HG02840 (cell line): ENCODE data around the gene PTGDR2.
"Not testable (repeated sequence)": the region's sequence is repeated elsewhere in the genome, so short reads cannot be mapped to it uniquely, and the experiment has no call there.

Source experiments
- ATAC-seq: cut with Tn5 transposase; IDR thresholded peaks from one replicate; pipeline ENCODE4 v1.9.1; 2021; ENCODE audit warnings: mild to moderate bottlenecking, moderate library complexity, moderate number of reproducible peaks; ENCODE audit not compliant: unreplicated experiment, low FRiP score

Gene PTGDR2

DNA sequence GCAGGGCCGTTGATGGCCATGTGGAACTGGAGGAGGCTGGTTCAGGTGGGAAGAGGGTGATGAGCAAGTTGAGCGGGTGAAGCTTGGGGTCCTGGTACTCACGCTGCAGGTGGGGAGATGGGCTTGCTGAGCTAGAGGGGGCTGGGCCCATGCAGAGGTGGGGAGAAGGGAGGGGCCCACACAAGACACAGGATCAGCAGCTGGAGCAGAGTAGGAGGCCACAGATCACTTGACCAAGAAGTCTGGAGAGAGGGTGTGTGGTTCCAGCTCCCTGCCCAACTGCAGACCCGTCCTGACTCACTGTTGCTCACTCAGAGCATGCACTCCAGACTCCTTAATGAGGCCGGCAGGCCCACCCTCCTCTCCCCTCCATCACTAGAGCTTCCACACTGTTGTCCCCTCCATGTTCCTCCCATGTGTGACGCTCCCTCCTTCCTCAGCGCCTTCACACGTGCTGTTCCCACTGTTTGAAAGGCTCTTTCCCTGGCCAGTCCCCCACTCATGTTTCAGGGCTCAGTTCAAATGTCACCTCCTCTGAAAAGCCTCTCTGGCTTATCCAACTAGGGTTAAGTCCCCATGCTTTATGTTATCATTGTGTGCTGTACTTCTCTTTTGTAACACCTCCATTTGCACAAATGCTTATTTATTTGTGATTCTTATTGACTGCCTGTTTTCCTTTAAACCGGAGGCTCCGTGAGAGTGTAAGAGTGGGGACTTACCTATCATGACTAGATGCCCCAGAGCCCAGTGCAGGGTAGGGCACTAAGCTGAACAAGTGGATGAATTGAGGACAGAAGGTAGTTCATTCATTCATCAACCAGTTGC is 11.5 kb downstream of the PTGDR2 start:
- no peak for ATAC-seq

DNA sequence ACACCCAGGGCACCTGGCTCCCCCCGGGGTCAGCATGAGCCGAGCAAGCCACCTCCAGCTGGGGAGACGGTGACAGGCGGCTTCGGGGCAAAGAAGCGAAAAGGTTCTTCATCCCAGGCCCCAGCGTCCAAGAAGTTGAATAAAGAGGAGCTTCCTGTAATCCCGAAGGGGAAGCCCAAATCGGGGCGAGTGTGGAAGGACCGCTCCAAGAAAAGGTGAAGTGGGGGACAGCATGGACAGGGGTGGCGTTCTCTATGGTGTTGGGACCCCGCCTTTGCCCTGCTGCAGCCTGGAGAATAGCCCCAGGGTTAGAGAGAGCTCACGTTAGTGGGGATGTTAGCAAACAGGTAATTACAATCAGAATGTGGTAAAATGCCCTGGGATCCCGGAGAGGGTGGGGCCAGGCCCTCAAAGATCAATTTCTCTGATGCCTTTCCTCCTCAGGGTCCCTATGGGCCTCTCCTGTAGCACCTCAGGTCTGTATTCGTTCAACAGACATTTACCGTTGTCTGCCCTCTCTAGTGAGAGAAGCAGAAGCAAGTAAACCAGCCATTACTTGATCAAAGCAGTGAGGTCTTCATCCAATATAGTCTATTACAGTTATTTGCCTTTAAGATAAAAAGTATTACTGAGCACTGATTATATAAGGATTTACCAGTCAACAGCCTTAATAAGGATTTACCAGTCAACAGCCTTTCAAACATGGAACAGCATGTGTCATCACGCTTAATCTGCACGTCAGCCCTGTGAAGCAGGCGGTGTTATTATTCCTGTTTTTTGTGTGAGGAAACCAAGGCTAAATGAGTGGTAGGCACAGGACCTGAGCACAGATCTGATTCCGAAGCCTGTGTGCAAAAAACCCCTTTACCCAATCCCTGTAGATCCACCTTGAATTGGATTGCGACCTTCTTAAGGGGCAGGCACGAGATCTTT is 12.8 kb downstream of the PTGDR2 start:
- no peak for ATAC-seq

DNA sequence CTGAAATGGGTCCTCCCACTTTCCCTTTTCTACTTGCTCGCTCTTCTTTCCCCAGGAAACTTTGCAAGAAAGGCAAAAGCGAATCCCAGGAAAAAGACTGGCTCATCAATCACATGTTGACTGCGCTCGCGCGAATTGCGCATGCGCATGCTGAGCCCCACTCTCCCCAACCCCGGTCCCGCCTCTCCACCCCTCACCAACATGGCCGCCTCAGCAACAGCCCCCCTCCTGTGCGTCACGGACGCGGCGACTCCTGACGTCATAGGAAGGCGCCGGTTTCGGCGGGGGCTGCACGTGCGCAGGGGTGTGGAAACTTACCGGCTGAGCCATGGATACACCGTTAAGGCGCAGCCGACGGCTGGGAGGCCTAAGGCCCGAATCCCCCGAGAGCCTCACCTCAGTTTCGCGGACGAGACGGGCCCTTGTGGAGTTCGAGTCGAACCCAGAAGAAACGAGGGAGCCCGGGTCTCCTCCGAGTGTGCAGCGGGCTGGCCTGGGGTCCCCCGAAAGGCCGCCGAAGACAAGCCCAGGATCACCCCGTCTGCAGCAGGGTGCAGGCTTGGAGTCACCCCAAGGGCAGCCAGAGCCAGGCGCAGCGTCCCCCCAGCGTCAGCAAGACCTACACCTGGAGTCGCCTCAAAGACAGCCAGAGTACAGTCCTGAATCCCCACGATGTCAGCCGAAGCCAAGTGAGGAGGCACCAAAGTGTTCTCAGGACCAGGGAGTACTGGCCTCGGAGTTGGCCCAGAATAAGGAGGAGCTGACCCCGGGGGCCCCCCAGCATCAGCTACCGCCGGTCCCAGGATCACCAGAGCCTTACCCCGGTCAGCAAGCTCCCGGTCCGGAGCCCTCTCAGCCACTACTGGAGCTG is 13.7 kb downstream of the PTGDR2 start, which contains the start of gene CCDC86:
Gene CCDC86 (plus strand): TSS at position 317 of the 871 bp plus-strand sequence. CDS start 12 bp downstream, at position 329.
- ATAC-seq = peak; percentile 81

DNA sequence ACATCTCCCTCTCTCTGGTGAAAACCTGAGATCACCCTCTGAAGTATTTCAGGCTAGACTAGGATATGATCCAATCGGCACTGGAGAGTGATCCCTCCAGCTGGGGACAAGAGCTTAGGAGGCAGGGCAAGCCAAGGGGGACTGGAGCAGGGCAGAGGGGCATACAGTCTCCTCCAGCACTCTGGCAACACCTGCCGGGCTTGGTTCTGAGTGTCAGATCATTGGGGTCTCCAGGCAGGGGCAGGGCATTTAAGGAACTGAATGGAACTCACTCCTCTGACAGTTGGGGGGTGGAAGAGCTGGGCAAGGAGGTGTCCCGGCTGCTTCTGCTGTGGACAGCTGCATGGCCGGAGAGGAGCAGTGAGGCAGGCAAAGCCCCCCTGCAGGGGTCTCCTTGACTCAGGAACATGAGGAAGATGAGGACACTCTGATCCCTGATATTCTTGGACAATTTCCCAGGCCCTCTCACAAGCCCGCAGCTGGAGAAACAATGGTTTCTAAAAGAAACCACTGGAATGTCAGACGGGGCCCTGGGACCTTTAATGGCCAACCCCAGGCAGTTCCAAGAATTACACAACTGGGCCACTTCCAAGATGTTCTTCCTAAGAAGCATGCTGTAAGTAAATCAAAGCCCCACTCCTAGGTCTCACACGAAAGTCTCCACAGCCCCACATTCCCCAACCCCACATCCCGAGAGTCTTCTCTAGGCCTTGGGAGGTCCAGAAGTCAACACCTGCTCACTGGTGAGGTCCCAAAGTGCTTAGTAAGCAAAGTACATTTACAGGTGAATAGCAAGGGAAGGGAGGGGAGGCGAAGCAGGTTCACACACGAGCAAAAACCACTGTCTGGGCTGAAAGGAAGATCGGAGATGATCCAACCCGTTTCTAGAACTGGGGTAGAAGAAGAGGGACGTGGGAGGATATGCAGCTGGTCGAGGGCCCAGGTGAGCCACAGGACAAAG is 15.0 kb downstream of the PTGDR2 start:
- ATAC-seq = no peak

DNA sequence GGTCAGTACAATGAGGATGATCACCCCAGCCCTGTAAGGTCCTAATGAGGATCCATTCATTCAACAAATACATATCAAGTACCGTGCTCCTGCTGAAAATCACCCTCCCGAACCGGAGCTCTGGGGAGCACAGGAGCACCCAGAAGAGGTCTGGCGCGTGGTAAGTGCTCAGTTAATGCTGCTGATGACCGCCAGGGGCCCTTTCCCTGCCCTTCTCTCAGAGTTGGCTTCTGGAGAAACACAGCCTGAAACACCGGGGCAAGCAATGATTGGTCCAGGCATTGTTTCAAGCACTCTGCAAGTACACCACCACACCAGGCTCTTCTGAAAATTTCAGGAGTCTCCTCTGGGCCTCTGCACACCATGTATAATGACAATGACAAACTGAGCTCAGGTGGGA is 17.6 kb downstream of the PTGDR2 start:
- ATAC-seq = no peak

DNA sequence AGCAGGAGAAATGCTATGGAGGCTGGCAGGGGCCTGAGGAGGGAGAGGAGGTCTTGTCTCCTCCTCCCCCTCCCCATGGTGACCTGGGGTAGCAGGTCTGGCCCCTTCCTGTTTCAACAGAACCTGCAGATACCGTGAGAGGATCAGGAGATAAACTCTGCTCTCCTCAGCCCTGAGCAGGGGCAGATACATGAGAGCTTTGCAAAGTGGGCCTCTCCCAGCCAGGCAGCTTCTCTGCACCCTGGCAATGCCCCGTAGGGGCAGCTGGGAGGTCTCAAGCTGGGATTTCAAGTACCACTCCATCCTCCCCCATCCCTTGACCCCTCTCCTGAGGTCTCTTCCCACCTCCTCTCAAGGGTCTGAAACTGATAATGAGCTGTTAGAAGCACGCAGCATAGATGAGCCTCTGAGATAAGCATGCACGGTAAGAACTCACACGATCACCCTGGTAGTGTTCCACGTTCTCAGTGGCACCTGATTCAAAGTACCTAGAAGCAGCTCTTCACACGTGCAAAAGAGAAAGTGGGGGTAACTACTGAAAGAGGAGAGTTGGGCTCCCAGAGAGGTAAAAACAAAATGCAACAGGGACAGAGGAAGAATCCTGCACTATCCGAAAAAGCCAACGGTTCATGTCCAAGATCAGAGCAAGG is 18.8 kb downstream of the PTGDR2 start:
- no peak for ATAC-seq

DNA sequence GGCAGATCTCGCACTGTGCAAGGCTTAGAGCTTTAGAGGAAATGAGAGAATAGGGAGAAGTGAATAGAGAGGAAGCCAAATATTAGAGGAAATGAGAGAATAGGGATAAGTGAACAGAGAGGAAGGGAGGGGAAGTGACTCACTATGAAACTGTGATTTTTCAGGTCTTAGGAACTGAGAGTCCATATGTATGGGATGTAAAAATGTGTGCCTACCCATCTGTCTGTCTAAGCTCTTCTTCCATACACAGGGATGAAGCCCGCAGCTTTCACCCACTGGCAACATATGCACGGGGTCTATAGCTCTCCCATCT is 20.3 kb downstream of the PTGDR2 start:
- no peak for ATAC-seq

DNA sequence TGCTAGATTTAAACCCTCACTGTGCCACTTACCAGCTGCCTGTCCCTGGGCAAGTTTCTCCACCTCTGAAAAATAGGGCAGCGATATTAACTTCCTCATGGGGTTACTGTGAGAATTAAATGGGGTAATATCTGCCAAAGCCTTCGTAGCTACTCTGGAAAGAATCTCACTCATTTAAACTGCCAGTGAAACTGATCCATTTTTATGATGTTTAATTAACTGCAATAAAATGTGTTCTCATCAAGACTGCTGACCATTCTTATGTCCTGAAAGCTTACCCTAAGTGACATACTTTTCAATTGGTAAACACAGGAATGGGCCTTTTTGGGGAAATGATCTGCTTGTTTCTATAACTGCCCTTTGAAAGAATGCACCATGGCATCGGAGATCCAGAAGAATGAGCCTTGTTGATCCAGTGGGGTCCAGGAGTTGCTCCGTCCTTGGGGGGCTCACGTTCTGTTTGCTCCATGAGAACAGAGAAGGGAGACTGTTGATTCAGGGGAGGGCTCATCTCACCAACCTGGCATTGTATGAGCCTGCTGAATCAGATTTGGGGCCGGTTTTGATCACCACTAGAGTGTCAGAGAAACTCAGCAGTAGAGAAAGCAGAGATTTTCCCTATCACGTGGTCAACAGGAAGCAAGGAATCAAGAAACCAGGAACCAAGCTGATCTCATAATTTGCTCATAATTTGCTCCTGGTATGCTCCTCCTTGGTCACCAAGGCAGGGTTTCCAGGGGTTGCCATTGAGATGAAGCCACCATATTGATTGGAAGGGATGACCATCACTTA is 20.8 kb downstream of the PTGDR2 start:
- no peak for ATAC-seq

DNA sequence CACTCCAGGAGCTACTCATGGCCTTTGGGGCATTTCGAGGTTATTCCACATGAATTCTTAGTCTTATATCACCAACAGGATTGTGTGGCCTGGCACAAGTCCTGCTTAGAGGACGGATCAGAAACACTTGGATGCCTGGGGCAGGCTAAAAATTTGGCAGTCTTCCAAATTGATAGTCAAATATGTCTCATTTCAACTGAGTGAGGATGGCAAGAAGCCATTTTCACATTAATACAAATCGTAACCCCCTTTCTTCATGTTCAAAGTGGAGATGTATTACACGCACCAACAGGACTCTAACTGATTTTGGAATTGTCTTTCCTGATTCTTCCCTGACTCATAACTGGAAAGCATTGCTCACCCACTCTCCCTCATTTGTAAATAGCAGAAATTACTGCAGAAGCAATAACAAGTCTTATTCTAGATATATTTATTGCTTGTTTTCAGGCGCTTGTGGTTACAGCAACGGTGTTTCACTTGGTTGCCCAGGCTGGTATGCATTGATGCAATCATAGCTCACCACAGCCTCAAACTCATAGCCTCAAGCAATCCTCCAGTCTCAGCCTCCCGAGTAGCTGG is 24.2 kb downstream of the PTGDR2 start:
- no peak for ATAC-seq

DNA sequence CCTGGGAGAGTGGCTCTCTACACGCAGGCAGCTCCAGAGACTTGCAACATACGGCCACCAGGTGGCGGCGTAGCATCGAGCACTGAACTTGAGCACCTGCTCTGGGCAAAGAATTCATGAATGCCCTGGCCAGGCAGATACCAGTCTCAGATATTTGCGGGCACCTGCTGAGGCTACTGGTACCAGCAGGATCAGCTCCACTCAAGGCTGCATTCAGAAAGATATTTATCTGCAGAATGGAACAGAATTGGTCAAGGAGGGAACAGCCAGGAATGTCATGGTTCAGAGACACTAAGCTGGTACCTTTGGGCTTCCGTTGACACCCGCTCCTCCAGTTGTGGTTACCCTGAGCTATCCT is 24.6 kb downstream of the PTGDR2 start:
- peak; percentile 79 for ATAC-seq

DNA sequence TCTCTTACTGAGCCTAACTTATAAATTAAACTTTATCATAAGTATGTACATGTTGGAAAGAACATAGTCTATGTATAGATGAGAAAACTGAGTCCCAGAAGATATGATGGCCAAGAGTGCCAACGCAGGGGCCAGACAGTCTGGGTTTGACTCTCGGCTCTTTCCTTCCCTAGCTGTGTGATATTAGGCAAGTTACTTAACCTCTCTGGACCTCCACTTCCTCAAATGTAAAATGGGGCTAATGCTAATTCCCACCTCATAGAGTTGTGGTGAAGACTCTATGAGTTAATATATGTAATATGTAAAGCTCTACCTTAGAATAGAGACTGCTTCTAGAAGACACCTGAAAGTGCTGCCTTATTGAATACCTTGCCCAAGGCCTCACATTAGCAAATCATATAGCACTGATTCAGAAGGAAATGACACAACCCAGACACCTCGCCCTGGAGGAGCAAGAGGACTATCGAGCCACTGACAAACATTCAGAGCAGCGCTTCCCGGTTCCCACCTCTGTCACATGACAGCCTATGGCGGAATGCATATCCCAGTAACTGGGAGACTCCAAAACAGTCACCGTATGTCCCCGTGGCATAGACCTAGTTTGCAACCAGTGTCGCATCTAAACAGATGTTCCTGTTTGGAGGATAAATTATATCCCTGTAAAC is 25.1 kb downstream of the PTGDR2 start:
- peak; percentile 29 for ATAC-seq

DNA sequence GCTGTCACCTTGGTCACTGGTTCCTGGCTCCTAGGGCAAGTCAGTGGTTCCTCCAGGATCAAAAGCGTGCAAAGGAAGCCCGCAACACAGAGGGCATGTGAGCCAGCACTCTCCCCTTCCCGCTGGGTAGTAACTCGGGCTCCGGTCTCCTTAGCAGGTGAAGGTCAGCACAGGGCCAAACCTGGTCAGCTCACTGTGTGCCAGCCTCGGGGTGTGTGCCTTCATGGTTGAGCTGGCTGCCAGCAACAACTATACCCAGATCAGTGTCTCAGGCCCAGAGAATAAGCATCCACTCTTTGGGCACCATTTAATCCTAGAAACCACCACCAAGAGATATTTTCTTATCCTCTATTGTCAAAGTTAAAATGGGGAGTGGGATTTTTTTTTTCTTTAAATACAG is 30.0 kb downstream of the PTGDR2 start:
- no peak for ATAC-seq

DNA sequence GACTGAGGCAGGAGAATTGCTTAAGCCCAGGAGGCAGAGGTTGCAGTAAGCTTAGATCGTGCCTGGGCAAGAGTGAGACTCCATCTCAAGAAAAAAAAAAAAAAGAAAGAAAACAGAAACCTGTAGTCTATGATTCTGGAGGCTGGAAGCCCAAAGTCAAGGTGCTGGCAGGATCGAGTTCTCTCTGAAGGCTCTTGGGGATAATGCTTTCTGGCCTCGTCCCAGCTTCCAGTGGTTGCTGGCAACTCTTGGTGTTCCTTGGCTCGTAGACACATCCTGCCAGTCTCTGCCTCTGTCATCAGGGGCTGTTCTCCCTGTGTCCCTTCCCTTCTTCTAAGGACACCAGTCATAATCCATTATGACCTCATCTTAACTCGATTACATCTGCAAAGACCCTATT is 30.6 kb downstream of the PTGDR2 start:
- no peak for ATAC-seq

DNA sequence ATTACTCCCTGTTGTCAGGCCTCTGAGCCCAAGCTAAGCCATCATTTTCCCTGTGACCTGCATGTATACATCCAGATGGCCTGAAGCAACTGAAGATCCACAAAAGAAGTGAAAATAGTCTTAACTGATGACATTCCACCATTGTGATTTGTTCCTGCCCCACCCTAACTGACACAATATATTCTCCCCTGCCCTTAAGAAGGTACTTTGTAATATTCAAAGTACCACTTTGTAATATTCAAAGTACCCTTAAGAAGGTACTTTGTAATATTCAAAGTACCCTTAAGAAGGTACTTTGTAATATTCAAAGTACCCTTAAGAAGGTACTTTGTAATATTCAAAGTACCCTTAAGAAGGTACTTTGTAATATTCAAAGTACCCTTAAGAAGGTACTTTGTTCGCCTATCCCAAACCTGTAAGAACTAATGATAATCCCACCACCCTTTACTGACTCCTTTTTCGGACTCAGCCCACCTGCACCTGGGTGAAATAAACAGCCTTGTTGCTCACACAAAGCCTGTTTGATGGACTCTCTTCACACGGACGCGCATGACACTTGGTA is 31.9 kb downstream of the PTGDR2 start:
- not testable (repeated sequence) for ATAC-seq

DNA sequence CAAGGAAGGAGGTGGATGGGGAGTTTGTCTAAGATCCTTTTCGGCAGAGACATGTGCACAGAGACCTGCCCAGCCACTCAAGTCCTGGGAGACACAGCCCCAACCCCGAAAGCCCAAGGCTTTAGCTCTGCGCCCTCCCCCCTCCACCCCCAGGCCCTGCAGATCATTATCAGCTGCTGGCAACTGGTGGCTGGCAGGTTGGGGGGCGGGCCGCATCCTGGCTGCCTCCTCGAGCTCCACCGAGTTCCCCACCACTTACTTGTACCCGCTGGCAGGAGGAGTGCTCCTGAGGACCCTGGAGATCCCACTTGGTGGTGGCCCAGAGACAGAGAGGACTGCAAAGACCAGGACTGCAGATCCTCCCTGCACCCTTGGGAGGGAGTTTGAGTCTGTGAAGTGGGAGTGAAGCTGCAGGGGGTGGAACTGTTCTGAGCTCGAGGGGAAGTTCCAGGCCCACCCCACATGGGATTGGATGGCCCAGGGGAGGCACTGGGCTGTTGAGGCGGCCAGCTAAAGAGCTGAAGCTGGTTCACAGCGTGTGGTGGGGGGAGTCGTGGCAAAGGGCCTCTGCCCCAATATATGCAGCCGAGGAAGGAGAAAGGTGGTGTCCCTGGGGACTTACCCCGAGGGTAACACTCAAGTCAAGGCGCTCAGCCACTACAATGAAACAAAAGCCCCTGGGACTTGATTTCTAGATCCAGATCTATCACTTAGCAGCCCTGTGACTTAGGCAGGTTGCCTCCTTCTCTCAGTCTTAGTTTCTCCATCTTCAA is 33.7 kb downstream of the PTGDR2 start:
- ATAC-seq = no peak

DNA sequence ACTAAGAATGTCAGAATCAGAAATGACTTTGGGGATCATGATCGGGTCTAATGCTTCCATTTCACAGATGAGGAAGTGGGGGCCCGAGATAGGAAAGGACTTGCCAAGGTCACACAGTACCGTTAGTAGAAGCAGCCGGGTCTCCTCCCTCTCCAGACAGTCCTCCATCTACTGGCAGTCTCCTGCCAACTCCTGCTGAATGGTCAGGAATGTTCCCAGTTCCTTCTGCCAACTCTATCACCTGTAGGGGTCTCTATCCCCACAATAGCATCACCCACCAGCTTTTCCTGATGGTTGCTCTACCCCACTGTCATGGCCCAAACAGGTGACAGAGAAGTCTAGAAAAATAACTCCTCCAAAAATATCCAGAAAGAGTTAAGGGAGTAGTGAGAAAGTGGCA is 37.7 kb downstream of the PTGDR2 start:
- ATAC-seq = no peak
